ENCODE measurements around the gene FAM170B.

FAM170B gene

DNA sequence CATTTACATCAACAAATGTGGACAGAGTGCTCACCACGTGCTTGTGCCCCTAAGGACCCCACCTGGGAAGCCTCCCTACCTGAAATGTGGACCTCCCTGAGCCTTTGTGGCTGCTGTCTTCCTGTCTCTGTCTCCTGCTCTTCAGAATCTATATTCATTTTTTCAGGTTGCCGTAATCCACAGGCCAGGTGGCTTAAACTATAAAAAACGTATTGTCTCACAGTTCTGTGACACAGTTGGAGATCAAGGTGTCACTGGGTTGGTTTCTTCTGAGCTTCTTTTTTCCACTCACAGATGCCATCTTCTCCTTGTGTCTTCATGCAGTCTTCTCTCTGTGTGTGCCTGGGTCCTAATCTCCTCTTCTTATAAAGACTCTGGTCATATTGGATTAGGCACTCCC, 12.9 kb downstream of the FAM170B start:
- no peak for DNase-seq (ENCODE audit: low spot score)

- no peak for DNase-seq (ENCODE audit: low spot score)
Observed at GRCh38 chr10:49119746-49120145, 14.1 kb downstream of the FAM170B start.

- no peak for DNase-seq (ENCODE audit: low spot score)
Observed at GRCh38 chr10:49118430-49119074, 15.3 kb downstream of the FAM170B start.

GRCh38 chr10:49117376-49118070, 16.3 kb downstream of the FAM170B start:
- DNase-seq (ENCODE audit: low spot score), result no peak

- DNase-seq (ENCODE audit: low spot score), result no peak
Observed at GRCh38 chr10:49116509-49117375, 17.1 kb downstream of the FAM170B start.

GRCh38 chr10:49115796-49116508, 17.9 kb downstream of the FAM170B start:
- no peak for DNase-seq (ENCODE audit: low spot score)

DNA sequence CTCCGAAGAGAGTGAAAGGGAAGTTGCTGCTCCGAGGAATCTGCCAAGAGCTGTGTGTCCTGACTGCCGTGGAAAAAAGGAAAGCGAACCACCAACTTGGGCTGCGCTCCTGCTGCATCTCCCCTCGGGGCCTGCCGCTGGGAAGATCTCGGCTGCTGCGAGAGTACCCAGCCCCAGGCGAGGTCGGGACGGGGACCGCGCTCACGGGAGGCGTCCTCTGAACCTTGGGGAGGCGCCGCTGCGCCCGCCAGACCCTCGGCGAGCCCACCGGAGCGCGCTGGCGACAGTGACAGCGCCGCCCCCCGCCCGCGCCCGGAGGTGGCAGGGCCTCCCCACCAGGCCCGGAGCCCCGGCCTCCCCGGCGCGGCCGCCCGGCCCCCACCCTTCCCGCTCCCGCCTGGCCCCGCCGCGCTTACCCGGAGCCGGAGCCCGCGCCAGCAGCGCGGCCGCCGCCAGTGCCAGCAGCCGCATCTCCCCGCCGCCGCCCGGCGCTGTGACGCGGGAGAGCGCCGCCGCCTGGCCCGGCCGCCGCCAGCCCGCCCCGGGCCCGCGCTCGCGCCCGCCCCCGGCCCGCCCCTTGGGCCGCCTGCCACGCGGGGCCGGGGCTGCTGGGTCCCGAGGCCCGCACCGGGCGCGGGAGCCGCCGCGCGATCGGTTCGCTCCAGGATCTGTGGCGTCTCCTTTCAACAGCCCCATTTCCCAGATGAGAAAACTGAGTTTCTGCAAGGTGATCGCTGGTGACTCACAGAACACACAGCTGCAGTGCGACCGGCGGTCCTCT, 18.6 kb downstream of the FAM170B start, which contains the start of gene VSTM4:
Gene VSTM4 (minus strand): TSS at position 508 of the 781 bp plus-strand sequence. CDS start 37 bp downstream, at position 471.
- DNase-seq (ENCODE audit: low spot score), result peak; percentile 28

GRCh38 chr10:49114718-49115014, 19.2 kb downstream of the FAM170B start:
- DNase-seq (ENCODE audit: low spot score), result no peak

DNA sequence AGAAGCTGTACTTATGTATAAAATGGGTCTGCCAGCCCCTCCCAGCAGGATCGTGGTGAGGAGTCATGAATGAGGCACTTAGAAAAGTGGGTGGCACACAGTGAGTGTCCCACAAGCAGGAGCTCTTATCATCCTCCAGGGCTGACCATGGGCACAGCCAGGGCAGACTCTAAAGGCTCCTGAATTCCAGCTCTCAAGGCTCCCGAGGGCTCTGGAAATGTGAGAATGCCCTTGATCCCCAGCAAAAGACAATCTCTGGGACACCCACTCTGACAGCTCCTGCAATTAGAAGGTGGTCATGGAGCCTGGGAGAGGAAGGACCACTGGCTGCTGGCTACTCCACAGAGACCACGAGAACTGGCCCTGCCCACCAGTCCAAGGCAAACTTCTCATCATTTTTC, 20.1 kb downstream of the FAM170B start:
- no peak for DNase-seq (ENCODE audit: low spot score)

- DNase-seq (ENCODE audit: low spot score), result no peak
Observed at GRCh38 chr10:49112851-49113250, 21.0 kb downstream of the FAM170B start.

GRCh38 chr10:49112098-49112497, 21.7 kb downstream of the FAM170B start:
- no peak for DNase-seq (ENCODE audit: low spot score)

DNA sequence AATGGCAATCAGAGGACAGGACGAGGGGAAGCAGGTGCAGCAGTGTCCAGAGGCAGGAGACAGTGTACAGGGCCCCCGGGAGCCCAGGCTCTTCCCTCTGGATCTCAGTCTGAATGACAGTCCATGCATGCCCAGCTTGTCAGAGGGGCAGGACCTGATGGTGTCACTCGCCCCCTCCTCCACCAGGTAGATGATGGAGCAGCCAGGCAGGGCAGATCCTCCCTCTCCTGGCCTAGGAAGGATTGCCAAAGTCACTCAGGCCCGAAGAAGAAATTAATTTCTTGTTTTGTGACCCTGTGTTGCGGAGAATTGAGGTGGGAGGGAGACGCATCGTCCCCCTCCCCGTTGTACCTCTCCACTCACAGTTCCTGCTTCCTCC, 22.5 kb downstream of the FAM170B start:
- DNase-seq (ENCODE audit: low spot score), result no peak

- no peak for DNase-seq (ENCODE audit: low spot score)
Observed at GRCh38 chr10:49110684-49111319, 23.0 kb downstream of the FAM170B start.

GRCh38 chr10:49109669-49110340, 24.0 kb downstream of the FAM170B start:
- DNase-seq (ENCODE audit: low spot score), result no peak

- DNase-seq (ENCODE audit: low spot score), result no peak
Observed at GRCh38 chr10:49108656-49109055, 25.2 kb downstream of the FAM170B start.

GRCh38 chr10:49107887-49108267, 25.9 kb downstream of the FAM170B start:
- no peak for DNase-seq (ENCODE audit: low spot score)

GRCh38 chr10:49107111-49107886, 26.5 kb downstream of the FAM170B start:
- no peak for DNase-seq (ENCODE audit: low spot score)

GRCh38 chr10:49106451-49106850, 27.4 kb downstream of the FAM170B start:
- DNase-seq (ENCODE audit: low spot score), result no peak

DNA sequence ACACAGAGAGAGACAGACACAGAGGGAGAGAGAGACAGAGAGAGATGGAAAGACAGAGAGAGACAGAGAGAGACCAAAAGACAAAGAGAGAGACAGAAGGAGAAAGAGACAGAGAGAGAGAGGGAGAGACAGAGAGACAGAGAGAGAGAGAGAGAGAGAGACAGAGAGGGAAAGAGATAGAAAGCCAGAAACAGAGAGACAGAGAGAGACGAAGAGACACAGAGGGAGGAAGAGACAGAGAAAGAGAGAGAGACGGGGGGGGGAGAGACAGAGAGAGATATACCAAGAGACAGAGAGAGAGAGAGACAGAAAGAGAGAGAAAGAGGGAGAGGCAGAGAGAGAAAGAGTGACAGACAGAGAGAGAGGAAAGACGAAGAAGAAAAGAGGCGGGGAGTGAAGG, 28.7 kb downstream of the FAM170B start:
- DNase-seq (ENCODE audit: low spot score), result no peak

DNA sequence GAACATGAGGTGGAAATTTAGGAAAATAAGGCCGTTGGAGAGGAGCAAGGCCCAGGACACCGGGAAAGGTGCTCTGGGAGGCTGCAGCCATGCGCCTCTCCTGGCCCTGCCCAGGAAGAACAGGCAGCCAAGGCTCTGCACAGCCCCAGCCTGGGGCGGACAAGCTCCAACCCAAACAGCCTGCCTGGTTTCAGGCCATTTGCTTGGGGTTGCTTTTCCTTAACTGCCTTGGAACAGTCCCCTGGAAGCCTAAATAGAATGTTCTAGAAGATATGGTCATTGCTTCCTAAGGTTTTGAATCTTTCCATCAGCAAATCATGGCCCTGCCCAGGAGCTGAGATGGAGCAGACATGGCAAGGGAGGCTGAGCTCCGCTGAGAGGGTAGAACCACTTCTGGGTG, 29.5 kb downstream of the FAM170B start:
- DNase-seq (ENCODE audit: low spot score), result no peak

All from germinal center (tissue), 1 donor.